GM19025 (cell line): ENCODE data around the gene CCDC148.

Experiments used
- ATAC-seq: cut with Tn5 transposase; IDR thresholded peaks from one replicate; pipeline ENCODE4 v1.9.1; 2021; ENCODE audit warnings: mild to moderate bottlenecking, low read depth, moderate library complexity; ENCODE audit not compliant: unreplicated experiment

Gene CCDC148

GRCh38 chr2:158305501-158305900, 151.1 kb downstream of the CCDC148 start:
- no peak for ATAC-seq

GRCh38 chr2:158300394-158300793, 156.2 kb downstream of the CCDC148 start:
- ATAC-seq: no peak

GRCh38 chr2:158297606-158298005, 158.9 kb downstream of the CCDC148 start:
- ATAC-seq: no peak

- ATAC-seq: no peak
Observed at GRCh38 chr2:158297120-158297519, 159.4 kb downstream of the CCDC148 start.

- no peak for ATAC-seq
Observed at GRCh38 chr2:158293722-158294121, 162.8 kb downstream of the CCDC148 start.

- ATAC-seq: no peak
Observed at GRCh38 chr2:158291544-158292180, 164.9 kb downstream of the CCDC148 start.

- ATAC-seq: no peak
Observed at GRCh38 chr2:158290225-158290624, 166.3 kb downstream of the CCDC148 start.

- no peak for ATAC-seq
Observed at GRCh38 chr2:158276619-158277471, 179.7 kb downstream of the CCDC148 start.

GRCh38 chr2:158273791-158274190, 182.8 kb downstream of the CCDC148 start:
- ATAC-seq: no peak

GRCh38 chr2:158270536-158270935, 186.0 kb downstream of the CCDC148 start:
- no peak for ATAC-seq

GRCh38 chr2:158269143-158269542, 187.4 kb downstream of the CCDC148 start:
- ATAC-seq: no peak

- no peak for ATAC-seq
Observed at GRCh38 chr2:158266111-158266510, 190.4 kb downstream of the CCDC148 start.

GRCh38 chr2:158255257-158255656, 201.3 kb downstream of the CCDC148 start:
- no peak for ATAC-seq

GRCh38 chr2:158253170-158253569, 203.4 kb downstream of the CCDC148 start:
- no peak for ATAC-seq

GRCh38 chr2:158251356-158251755, 205.2 kb downstream of the CCDC148 start:
- no peak for ATAC-seq

GRCh38 chr2:158243392-158243791, 213.2 kb downstream of the CCDC148 start:
- ATAC-seq: no peak

- no peak for ATAC-seq
Observed at GRCh38 chr2:158242280-158242679, 214.3 kb downstream of the CCDC148 start.

GRCh38 chr2:158240975-158241374, 215.6 kb downstream of the CCDC148 start:
- no peak for ATAC-seq

- no peak for ATAC-seq
Observed at GRCh38 chr2:158239271-158239670, 217.3 kb downstream of the CCDC148 start.

GRCh38 chr2:158234497-158234896, 222.1 kb downstream of the CCDC148 start:
- no peak for ATAC-seq

- ATAC-seq: no peak
Observed at GRCh38 chr2:158232476-158232875, 224.1 kb downstream of the CCDC148 start.

GRCh38 chr2:158228943-158229508, 227.5 kb downstream of the CCDC148 start:
- ATAC-seq: no peak
